Measurements from ENCODE around the gene LRMDA. TPM values are rescaled to one million over a fixed set of nuclear protein-coding genes. Genes with fewer than 3 reads are reported as not detected.

LRMDA gene
- total RNA-seq, 1 donor from 2014 or later: 6.3 TPM

DNA sequence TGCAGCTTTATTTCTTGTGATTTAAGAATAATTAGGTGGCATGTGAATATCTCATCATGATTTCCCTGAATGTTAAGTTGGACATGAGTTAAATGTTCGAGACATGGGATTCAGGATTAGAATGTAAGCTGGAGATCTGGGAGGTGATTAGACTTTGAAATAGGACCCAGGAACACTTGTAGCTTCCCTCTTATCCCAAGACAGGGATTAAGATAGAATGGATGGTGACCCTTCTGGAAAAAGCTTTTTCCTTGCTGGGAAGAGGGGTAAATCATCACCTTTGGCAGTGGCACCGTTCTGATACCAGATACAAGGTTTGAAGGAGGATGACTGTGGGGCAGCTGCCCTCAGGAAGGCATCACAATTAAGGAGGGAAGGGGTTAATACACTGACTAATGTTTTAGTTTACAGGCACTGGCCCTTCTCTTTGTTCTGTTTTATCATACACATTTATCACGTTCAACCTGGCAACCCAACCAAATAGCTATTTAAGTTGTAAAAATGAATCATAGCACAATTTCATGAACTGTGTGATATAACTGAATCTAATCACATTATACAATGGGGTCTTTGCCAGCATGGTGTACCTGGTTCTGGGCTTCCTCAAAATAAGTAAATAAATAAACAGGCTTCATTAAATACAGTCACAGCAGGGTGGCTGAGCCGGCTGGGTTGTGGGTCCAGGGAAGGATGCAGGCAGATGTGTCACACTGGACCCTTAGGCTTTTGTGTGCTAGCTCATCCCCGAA lies 212.7 kb downstream of the LRMDA start:
- DNase-seq: no peak

DNA sequence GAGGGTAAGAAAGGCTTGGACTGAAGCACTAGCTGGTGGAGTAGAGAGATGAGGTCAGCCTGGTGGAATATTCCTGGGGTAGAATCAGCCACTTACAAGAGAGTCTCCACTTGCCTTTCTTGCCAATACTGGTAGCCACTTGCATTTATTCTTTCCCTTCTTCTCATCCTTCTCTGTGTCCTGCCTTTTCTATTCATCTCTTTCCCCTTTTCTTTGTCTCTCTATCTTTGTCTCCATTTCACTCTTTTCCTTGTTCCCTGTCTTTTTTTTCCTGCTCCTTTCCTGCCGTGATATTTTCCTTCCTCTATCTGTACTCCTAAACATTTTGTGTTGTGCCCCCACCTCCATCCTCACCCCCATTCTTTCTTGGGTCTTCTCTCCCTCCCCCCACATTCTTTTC lies 214.3 kb downstream of the LRMDA start:
- no peak for DNase-seq

DNA sequence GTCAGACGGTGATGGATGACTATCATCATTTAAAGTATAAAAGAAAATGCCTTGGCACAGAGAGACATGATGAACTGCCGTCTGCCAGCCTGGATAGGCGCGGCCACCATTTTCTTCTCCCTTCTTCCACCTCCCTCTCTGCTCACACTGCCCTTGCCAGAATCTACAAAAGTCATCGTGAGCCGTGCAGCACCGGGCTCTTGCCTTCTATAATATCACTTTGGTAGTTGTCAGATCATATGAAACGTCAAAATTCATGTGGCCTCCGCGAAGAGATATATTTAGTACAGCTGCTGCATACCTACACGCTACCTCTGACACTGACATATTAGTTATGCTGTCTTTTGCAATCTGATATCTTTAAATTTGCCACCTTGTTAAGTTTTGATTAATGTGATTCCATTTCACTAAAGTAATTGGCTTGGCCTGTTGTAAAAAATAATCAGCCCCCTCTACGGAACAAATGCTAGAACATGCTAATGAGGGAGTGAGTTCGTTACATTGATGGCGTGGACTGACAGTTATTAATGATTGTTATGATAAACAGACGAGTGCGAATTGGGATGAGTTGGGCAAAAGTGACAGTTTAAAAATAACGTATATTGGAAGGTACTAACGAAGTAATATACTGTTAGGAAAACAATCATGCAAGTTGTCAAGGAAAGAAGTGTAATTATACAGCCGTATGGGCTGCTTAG lies 214.9 kb downstream of the LRMDA start:
- no peak for DNase-seq

DNA sequence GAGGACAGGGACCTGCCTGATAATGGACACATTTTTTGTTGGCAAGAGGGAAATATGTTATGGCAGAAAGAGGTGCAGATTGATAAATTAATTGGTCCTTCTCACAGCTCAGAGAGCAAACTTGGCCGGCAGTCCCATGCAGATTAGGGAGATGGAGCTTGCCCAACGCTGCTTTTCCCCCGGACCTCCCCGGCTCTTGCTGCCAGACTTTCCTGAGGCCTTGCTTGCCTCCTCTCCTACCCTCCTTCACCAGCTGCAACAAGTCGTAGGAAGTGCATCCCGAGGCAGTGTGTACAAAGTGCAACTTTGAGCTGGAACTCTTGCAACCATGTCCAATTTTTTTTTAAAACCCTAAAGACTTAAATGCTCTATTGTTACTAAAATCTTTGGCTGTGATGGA lies 215.5 kb downstream of the LRMDA start:
- no peak for DNase-seq

DNA sequence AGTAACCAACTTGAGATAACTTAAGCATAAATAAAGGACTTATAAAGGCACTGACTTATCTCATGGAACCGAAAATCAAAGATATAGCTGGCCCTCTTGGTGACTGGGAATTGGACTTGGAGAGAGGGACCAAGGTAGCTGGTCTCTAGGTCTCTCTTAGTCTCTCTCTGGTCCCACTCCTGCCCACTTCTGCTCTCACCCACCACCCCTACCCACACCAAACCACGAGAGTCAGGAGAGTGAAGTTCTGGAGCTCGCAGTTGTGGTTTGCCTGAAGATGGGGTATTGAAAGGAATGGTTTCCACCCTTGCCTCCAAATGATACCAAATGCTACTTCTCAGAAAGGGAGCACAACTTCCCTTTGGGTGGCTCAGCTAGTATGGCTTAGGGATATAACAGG lies 216.3 kb downstream of the LRMDA start:
- DNase-seq: no peak

DNA sequence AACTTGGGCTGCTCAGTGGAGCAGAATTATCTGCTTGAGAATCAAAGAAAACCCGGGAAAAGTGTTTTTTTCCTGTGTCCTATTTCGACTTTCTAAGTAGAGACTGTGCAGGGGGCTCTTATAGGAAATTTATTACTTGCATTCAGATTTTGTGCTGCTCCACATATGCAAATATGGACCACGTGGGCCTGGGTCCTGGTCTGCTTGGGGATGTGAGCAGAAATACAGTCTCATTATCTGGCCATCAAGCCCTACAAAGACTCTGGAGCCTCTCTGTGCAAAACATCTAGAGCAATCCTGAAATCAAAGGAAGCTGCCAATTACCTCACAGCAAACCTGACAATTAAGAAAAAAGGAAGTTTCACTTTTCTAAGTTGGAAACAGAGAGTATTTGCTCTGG lies 216.9 kb downstream of the LRMDA start:
- DNase-seq: no peak

DNA sequence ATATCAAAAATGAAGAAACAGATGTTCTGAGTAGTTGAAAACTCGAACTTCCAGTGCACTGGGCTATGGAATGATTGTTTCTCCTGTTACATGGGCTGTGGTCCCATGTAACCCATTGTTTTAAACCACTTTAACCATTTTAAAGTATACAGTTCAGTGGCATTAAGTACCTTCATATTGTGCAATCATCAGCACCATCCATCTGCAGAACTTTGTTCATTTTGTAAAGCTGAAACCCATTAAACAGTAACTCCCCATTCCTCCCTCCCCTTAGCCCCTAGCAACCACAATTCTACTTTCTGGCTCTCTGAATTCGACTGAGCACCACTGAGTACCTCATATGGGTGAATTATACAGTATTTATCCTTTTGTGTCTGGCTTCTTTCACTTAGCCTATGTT lies 217.4 kb downstream of the LRMDA start:
- no peak for DNase-seq

DNA sequence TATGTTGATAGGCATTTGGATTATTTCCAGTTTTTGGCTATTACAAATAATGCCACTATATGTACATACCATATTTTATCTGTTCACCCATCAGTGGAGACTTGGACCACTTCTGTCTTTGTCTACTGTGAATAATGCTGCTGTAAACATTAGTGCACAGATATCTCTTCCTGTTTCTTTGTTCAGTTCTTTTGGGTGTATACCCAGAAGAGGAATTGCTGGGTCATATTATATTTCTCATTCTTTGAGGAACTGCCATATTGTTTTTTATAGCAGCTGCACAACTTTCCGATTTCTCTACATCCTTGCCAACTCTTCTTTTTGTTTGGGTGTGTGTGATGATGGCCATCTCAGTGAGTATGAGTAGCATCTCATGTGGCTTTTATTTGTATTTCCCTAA lies 218.0 kb downstream of the LRMDA start:
- no peak for DNase-seq

DNA sequence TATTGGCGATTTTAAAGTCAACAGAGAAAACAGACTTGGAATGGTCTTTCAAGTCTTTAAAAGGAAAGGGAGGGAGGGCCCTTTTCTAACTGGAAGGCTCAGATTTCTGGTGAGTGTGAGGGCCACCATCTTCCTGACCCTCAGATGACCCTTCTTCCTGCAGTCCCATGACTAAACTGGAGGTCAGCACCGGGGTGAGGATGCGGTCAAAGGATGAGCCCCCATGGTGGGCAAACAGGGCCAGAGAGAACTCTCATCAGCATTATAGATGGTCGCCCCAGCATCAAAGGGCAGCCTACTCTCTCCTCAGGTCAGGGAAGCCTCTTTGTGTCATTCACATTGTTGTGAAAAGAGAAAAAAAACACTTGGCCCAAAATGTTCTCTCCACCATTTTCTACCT lies 219.2 kb downstream of the LRMDA start:
- DNase-seq: no peak

DNA sequence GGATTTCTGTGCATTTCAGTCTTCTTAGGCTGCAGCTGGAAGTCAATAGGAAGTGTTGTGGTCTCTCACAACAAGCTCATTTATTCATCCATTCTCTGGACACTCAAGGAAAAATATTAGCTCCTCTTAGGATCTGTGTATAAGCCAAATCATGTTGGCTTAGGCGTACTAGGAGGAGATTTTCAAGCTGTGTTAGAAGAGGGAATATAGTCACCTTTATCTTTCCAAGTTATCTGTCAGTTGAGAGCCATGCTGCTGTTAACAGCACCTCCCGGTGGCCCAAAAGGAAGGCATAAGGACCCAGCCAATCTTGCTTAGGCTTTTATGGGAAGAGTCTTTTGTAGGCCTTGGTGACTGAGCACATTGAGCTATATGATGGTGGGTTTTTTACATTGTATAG lies 220.0 kb downstream of the LRMDA start:
- DNase-seq: no peak

DNA sequence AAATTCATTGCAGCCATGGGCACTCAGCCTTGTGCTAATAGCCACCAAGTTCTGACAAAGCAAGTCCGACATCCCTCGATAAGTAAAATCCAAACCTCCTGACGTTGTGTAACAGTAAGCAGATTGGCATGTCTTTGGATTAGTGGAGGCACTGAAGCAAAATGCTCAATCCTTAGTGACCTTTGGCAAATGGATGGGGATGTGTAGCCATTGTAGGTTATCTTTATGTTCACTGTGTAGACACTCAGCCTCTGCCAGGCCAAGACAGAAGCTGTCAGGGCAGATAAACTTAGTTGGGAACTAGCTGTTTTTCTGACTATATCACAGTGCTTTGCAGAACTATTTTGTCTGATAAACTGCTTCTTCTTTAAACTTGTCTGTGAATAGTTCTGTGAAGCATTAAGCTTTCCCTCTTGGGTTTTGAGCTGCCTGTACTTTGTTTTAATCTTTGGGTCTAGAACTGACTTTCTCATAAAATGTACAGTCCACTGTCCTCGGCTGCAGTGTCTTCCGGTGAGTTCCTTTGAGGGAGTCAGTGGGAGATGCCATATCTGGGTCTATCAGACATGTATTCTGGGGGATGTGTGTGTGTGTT lies 220.8 kb downstream of the LRMDA start:
- no peak for DNase-seq

DNA sequence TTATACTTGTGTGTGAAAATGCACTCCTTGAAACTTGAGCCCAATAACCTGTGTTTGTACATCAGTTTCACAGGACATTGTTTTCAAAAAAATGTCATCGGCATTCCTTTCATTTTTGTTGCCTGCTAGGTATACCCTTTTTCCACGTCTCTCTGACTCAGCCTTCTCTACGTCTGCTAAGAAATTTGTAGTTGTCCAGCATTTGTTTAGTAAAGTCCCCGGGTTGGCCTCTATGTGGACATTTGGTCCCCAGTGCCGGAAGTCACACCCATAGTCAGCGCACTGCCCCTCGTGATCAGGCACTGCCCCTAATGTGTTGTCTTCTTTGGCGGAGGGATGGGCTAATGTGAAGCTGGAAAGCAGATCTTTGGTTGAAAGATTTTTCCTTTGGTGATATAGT lies 222.3 kb downstream of the LRMDA start:
- no peak for DNase-seq

DNA sequence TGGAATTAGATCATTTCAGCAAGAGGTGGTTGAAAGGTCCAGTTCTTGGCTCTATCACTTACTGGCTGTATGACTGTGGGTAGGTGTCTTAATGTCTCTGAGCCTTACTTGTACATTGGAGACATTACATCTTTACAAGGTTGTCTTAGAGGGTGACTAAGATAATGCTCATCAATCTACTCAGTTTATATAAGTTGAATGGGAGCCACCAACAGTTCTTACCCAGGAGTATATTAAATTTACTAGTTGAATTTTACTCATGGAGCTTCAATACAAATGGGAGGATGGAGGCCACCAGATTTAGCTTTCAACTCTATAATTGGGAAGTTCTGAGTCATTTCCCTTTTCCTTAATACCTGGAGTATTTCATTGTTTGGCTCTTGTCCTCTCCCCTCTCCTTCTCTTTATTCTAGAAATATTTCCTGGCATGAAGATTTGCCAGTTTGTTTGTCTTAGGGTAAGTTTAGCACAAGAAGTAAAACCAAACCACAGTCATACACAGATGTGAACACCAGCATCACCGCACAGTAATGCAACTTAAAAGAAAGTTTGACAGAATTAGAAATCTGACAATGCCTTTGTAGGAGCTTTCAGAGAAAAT lies 222.8 kb downstream of the LRMDA start:
- DNase-seq: no peak

DNA sequence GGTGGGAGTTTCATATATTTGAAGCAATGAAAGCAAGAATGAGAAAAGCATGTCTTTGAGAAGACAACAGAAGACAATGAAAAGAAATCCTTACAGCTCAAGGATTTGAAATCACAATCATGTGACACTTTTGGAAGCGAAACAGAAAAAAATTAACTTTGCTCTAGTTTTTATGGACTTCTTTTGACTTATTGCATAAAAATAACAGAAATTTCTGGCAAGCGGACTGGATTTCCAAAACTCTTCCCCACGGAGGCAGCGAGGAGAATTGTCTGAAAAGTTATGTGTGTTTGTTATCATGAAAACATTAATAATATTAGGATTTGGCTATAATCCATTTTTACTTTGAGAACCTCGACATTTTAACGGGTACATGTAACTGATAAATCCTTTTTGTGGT lies 223.3 kb downstream of the LRMDA start:
- no peak for DNase-seq

DNA sequence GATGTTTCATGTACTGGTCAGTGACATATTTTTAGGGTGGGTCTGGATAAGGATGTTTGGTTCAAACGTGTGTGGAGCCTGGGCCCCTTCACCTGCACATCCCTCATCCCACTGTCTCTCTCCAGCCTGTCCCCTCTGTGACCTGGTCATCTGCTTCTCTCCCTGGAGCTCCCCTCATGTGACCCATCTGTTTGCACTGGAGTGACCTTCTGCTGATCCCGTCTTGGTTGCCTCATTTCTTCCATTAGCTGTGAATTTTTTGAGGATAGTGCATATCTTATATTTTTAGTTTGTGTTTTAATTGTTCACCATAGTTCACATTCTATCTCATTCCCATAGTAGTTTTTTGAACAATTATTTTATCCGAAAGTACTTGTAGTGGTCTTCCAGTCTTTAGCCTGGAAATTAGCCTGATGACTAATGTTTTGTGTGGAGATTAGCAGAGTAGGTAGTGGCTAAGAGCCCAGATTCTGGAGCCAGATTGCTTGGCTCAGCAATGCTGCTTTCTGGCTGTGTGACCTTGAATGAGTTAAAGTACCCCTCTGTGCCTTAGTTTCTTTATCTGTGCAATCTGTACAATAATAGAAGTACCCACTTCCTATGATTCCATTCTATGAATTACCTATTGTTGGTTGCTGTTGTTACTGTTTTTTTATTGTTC lies 224.5 kb downstream of the LRMDA start:
- no peak for DNase-seq

DNA sequence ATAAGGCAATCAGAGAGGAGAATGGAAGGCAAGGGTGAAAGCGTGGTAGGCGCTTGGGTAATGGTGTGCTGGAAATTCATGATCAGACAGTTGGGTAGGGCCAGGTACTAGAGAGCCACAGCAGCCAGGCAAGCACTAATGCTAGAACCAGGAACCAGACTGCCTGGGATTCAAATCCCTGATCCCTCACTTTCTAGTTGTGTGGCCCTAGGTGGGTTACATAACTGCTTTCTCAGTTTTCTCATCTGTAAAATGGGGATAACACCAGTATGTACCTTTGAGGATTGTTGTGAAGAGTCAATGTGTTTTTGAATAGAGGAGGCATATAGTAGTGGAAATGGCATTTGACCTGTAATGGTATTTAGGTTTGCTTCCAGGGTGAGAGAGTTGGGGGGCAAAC lies 225.9 kb downstream of the LRMDA start:
- DNase-seq: no peak

DNA sequence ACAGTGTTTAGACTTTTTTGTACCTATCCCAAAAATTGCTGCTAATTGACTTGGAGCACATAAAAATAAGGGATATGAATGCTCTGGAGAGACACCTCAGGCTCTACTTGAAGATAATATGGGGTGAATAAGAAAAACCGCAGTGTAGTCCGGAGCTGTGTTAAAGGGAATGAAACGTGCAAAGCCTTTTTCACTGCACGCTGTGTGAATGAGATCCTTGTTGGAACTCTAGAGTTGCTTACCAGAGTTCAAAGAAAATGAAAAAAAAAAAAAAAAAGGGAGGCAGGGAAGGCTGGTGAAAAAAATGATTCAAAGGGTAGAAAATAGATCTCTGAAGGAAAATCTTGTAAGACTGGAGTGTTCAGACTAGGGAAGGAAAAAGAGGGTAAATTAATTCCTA lies 226.6 kb downstream of the LRMDA start:
- DNase-seq: no peak

DNA sequence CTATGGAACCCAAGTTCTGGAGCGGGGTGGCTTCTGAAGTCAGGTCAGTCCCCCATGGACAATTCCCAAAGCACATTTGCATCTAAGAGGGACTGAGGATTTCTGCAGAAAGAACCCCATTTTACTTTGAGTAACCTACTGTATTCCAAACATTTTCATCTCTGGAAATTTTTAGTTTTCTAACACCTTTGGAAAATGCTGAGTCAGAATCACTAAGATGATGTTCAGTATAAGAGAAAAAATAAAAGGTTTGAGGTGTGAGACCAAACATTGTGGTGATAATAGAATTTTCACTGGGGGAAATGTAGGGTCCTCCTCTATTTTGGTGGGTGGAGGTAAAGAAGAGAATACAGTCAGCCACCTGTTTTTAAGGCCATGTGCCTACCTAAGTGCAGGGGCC lies 227.1 kb downstream of the LRMDA start:
- no peak for DNase-seq

DNA sequence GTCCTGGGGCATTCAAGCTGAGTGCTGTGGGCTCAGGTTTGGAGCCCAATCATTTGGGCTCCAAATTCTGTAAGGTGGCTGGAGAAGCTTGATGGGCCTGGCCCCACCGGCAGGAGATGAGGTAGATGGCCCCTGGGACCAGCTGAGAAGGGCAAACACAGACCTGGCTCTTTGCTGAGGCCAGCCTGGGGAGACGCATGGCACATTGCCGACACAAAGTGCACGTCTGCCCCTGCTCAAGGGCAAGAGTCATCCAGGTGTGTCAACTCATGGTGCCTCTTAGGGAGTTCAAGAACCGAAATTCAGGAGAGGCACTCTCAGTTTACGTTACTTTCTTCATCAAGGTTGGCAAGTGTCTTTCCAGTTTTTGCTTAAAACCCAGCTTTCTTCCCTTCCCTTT lies 227.5 kb downstream of the LRMDA start:
- DNase-seq: no peak

DNA sequence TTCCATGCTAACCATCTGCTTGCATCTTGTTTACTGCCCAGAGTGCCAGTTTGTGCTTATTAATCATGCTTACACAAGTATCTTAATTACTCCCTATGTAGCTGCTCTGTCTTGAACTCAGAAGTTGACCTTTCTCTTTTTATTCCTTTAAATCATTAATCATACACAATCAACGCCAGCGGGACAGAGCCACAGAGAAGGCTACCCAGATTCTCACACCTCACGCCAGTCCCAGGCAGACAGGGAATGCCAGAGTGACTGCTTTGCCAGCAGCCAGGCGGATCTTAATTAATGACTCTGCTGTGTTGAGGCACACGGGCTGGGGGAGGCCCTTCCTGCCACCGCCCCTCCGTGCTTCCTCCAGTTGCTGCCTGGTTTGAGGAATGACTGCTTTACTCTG lies 229.4 kb downstream of the LRMDA start:
- DNase-seq: no peak

DNA sequence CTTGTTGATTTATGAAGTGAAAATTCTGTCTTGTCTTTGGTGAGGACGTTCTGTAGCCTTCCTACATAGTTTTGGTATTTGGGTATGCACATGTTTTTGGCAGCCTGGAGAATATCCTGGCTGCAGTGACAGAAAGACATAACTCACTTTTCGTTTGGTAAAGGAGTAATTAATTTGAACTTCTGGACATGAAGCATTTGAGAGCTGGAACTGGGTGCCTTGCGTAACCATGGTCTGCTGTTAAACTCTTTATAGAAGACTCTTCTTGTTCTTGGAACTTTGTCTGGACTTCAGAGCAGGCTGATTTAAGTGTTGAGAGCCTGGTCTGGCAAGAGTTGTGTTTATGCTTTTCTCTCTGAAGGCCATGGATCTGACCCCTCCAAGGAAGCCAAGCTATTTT lies 231.3 kb downstream of the LRMDA start:
- DNase-seq: peak; percentile 51

DNA sequence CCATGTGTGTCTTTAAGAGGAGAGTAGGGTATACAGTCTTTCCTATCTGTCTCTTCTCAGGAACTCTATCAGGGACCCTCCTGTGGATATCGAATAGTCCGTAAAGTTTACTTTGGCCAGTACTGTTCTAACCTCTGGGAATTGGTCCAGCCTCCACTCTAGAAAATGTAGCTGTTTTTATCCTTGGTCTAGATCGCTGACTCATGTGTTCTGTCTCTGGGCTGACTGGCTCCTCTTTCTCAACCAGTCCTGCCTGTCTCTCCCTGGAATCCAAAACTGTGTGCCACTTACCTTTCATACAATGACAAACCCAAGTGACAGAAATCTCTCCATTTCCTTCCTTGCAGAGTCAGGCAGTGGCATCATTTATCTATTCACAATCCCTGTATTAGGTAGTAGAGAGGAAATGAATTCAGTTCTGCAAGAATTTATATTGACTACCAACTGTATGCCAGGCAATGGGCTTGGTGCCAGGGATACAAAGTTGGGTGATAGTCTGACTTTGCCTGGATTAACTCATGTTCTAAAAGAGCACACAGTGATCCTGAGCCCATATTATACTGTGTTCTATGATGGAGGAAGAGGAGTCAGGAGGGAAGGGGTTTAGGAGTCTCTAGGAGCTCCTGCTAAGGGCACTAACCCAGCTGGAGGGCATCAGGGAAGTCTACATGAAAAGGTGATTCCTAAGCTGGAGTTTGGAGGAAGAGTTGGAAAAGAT lies 232.7 kb downstream of the LRMDA start:
- DNase-seq: no peak
